Nephron progenitor cell (in vitro differentiated cells): ENCODE results near the gene GFOD2.

Source experiments
- DNase-seq: peaks from one replicate; pipeline ENCODE4 v3.0.0; 2021
- H3K27ac Mint-ChIP-seq: 2 replicates; pipeline ENCODE4 v1.8.0; 2021; ENCODE audit warnings: mild to moderate bottlenecking, moderate library complexity, mixed read lengths
- H3K27me3 Mint-ChIP-seq: 2 replicates; pipeline ENCODE4 v1.8.0; 2021; ENCODE audit warnings: mild to moderate bottlenecking, low read depth, mixed read lengths; ENCODE audit not compliant: poor library complexity
- H3K36me3 Mint-ChIP-seq: 2 replicates; pipeline ENCODE4 v1.8.0; 2021; ENCODE audit warnings: low read depth, mixed read lengths
- H3K4me1 Mint-ChIP-seq: 2 replicates; pipeline ENCODE4 v1.8.0; 2021; ENCODE audit warnings: mixed read lengths
- H3K4me3 Mint-ChIP-seq: 2 replicates; pipeline ENCODE4 v1.8.0; 2021; ENCODE audit warnings: mild to moderate bottlenecking, moderate library complexity, mixed read lengths
- H3K9me3 Mint-ChIP-seq: 2 replicates; pipeline ENCODE4 v1.8.0; 2021; ENCODE audit warnings: mild to moderate bottlenecking, moderate library complexity, mixed read lengths
- CTCF ChIP-seq: fragments of 200-600 bp; sonication (generic); IDR thresholded peaks from 2 replicates; pipeline ENCODE4 v1.5.0; 2021; ENCODE audit warnings: antibody characterized with exemption

The GFOD2 gene

GRCh38 chr16:67648088-67648763 is 70.9 kb downstream of the GFOD2 start:
- Mint-ChIP-seq H3K4me1 (peaks cover 6% of the 10 kb centered on the region), H3K36me3 (no peaks in the 10 kb centered on the region), H3K4me3 (no peak overlapping the region), H3K27me3 (peaks cover 72% of the 10 kb centered on the region), H3K9me3 (no peaks in the 10 kb centered on the region), H3K27ac (no peak overlapping the region)
- TF ChIP-seq CTCF, result no peak
- no peak for DNase-seq

- H3K36me3 Mint-ChIP-seq, result no peaks in the 10 kb centered on the region
- H3K4me3 Mint-ChIP-seq, result no peak overlapping the region
- no peaks in the 10 kb centered on the region for H3K9me3 Mint-ChIP-seq
- TF ChIP-seq CTCF, result no peak
- DNase-seq, result no peak
- H3K27me3 Mint-ChIP-seq, result peaks cover 76% of the 10 kb centered on the region
- no peak overlapping the region for H3K27ac Mint-ChIP-seq
- peaks cover 6% of the 10 kb centered on the region for H3K4me1 Mint-ChIP-seq
These were observed 71.4 kb downstream of the GFOD2 start for GRCh38 chr16:67647681-67648080.

DNA sequence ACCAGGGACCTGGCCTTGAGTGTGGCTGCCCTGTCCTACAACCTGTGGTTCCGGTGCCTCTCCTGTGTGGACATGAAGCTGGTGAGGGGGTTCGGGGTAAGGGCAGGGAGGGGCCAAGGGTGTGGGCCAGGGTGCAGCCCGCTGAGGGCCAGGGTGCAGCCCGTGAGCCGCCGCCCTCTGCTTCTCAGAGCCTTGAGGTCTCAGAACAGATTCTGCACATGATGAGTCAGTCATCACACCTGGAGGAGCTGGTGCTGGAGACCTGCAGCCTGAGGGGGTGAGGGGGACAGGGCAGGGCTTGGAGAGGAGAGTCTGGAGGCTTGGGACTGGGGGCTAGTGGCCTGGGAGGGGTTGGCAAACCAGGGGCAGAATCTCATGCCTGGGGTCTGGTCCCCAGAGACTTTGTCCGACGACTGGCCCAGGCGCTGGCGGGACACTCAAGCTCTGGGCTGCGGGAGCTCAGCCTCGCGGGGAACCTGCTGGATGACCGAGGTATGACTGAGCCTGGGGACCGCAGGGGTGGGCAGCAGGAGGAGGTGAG is 71.9 kb downstream of the GFOD2 start:
- Mint-ChIP-seq H3K27me3 (peaks cover 75% of the 10 kb centered on the region), H3K4me1 (peaks cover 6% of the 10 kb centered on the region), H3K4me3 (no peak overlapping the region), H3K9me3 (no peaks in the 10 kb centered on the region), H3K36me3 (no peaks in the 10 kb centered on the region), H3K27ac (no peak overlapping the region)
- DNase-seq, result no peak
- no peak for TF ChIP-seq CTCF

GRCh38 chr16:67645397-67646121 is 73.6 kb downstream of the GFOD2 start:
- H3K27ac Mint-ChIP-seq, result no peak overlapping the region
- no peak for DNase-seq
- no peak overlapping the region for H3K4me3 Mint-ChIP-seq
- H3K4me1 Mint-ChIP-seq, result peaks cover 2% of the 10 kb centered on the region
- no peaks in the 10 kb centered on the region for H3K9me3 Mint-ChIP-seq
- peaks cover 60% of the 10 kb centered on the region for H3K27me3 Mint-ChIP-seq
- no peaks in the 10 kb centered on the region for H3K36me3 Mint-ChIP-seq
- TF ChIP-seq CTCF, result no peak

DNA sequence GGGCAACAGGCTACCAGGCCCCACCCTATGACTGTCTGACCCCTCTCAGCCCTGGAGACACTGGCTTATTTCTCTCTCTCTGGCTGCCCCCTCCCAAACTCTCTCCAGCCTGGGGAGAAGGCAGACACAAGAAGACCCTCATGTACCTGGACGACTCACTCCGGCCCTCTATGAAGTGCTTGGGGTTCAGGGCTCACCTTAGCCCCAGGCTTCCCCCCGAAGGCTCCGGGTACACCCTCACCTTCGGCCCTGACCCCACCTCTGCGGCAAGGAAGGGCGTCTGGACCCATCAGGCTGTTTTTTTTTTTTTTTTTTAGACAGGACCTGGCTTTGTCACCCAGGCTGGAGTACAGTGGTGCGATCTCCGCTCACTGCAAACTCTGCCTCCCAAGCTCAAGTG is 75.1 kb downstream of the GFOD2 start:
- Mint-ChIP-seq H3K27ac (no peak overlapping the region), H3K9me3 (no peaks in the 10 kb centered on the region), H3K27me3 (peaks cover 48% of the 10 kb centered on the region), H3K36me3 (peaks cover 10% of the 10 kb centered on the region), H3K4me3 (no peak overlapping the region), H3K4me1 (no peaks in the 10 kb centered on the region)
- DNase-seq, result no peak
- no peak for TF ChIP-seq CTCF
